ENCODE data around the gene ZNF385A.

Gene ZNF385A

GRCh38 chr12:54419088-54419887 is 34.8 kb upstream of the ZNF385A start, which contains the start of gene ITGA5:
Gene ITGA5 (minus strand): TSS chr12:54419266. CDS start chr12:54419198, 68 bp downstream.
- peak; percentile 56 for ATAC-seq
- peaks cover 37% of the 10 kb centered on the region for H3K36me3 Mint-ChIP-seq
- no peak for DNase-seq (ENCODE audit: low spot score in 2 of 2)
- no peaks in the 10 kb centered on the region for H3K9me3 Mint-ChIP-seq
- H3K4me3 Mint-ChIP-seq, result peak within 1 kb of the TSS; percentile 93
- H3K27ac Mint-ChIP-seq, result peak within 1 kb of the TSS; percentile 98
- peaks cover 74% of the 10 kb centered on the region for H3K4me1 Mint-ChIP-seq

- Mint-ChIP-seq H3K27ac (peak overlapping the region; percentile 98), H3K4me3 (peak overlapping the region; percentile 93), H3K36me3 (peaks cover 44% of the 10 kb centered on the region), H3K4me1 (peaks cover 76% of the 10 kb centered on the region), H3K9me3 (no peaks in the 10 kb centered on the region)
- no peak for DNase-seq (ENCODE audit: low spot score in 2 of 2)
- peak; percentile 5 for ATAC-seq
These were observed 34.0 kb upstream of the ZNF385A start for GRCh38 chr12:54418441-54419087.

- no peak for ATAC-seq
- Mint-ChIP-seq H3K4me1 (peaks cover 76% of the 10 kb centered on the region), H3K4me3 (peak overlapping the region; percentile 93), H3K27ac (peak overlapping the region; percentile 98), H3K36me3 (peaks cover 50% of the 10 kb centered on the region), H3K9me3 (no peaks in the 10 kb centered on the region)
- peak in 1 of 2 donors; percentile 63 for DNase-seq (ENCODE audit: low spot score in 2 of 2)
These were observed 33.3 kb upstream of the ZNF385A start for GRCh38 chr12:54417712-54418440.

- Mint-ChIP-seq H3K36me3 (peaks cover 54% of the 10 kb centered on the region), H3K9me3 (no peaks in the 10 kb centered on the region), H3K27ac (peak overlapping the region; percentile 98), H3K4me3 (peak overlapping the region; percentile 93), H3K4me1 (peaks cover 80% of the 10 kb centered on the region)
- ATAC-seq (no peak), DNase-seq (ENCODE audit: low spot score in 2 of 2) (no peak)
These were observed 32.4 kb upstream of the ZNF385A start for GRCh38 chr12:54416687-54417603.

GRCh38 chr12:54415221-54415929 is 30.8 kb upstream of the ZNF385A start:
- Mint-ChIP-seq H3K27ac (peak overlapping the region; percentile 98), H3K36me3 (peaks cover 68% of the 10 kb centered on the region), H3K9me3 (no peaks in the 10 kb centered on the region), H3K4me1 (peaks cover 79% of the 10 kb centered on the region), H3K4me3 (peak overlapping the region; percentile 93)
- ATAC-seq (no peak), DNase-seq (ENCODE audit: low spot score in 2 of 2) (no peak)

- H3K36me3 Mint-ChIP-seq, result peaks cover 83% of the 10 kb centered on the region
- H3K27ac Mint-ChIP-seq, result peak overlapping the region; percentile 90
- H3K9me3 Mint-ChIP-seq, result no peaks in the 10 kb centered on the region
- ATAC-seq (peak; percentile 73), DNase-seq (ENCODE audit: low spot score in 2 of 2) (peak in 1 of 2 donors; percentile 77)
- peaks cover 77% of the 10 kb centered on the region for H3K4me1 Mint-ChIP-seq
- peak overlapping the region; percentile 60 for H3K4me3 Mint-ChIP-seq
These were observed 29.0 kb upstream of the ZNF385A start for GRCh38 chr12:54413284-54414190.

- no peak for DNase-seq (ENCODE audit: low spot score in 2 of 2)
- peaks cover 74% of the 10 kb centered on the region for H3K4me1 Mint-ChIP-seq
- no peaks in the 10 kb centered on the region for H3K9me3 Mint-ChIP-seq
- H3K27ac Mint-ChIP-seq, result peak overlapping the region; percentile 90
- no peak for ATAC-seq
- peak overlapping the region; percentile 60 for H3K4me3 Mint-ChIP-seq
- peaks cover 83% of the 10 kb centered on the region for H3K36me3 Mint-ChIP-seq
These were observed 28.3 kb upstream of the ZNF385A start for GRCh38 chr12:54412786-54413185.

GRCh38 chr12:54412348-54412747 is 27.8 kb upstream of the ZNF385A start:
- DNase-seq (ENCODE audit: low spot score in 2 of 2), result no peak
- H3K36me3 Mint-ChIP-seq, result peaks cover 83% of the 10 kb centered on the region
- peak overlapping the region; percentile 90 for H3K27ac Mint-ChIP-seq
- no peaks in the 10 kb centered on the region for H3K9me3 Mint-ChIP-seq
- ATAC-seq, result no peak
- peak overlapping the region; percentile 60 for H3K4me3 Mint-ChIP-seq
- H3K4me1 Mint-ChIP-seq, result peaks cover 74% of the 10 kb centered on the region

GRCh38 chr12:54411391-54412241 is 27.1 kb upstream of the ZNF385A start:
- ATAC-seq, result peak; percentile 93

GRCh38 chr12:54409267-54409666 is 24.7 kb upstream of the ZNF385A start:
- no peak overlapping the region for H3K4me3 Mint-ChIP-seq
- H3K36me3 Mint-ChIP-seq, result peaks cover 91% of the 10 kb centered on the region
- DNase-seq (ENCODE audit: low spot score in 2 of 2) (no peak), ATAC-seq (no peak)
- no peaks in the 10 kb centered on the region for H3K9me3 Mint-ChIP-seq
- H3K27ac Mint-ChIP-seq, result peak overlapping the region; percentile 50
- H3K4me1 Mint-ChIP-seq, result peaks cover 69% of the 10 kb centered on the region

More at GRCh38 chr12:54411391-54412241, 27.1 kb upstream of the ZNF385A start:
- Mint-ChIP-seq H3K4me1 (peaks cover 69% of the 10 kb centered on the region), H3K36me3 (peaks cover 83% of the 10 kb centered on the region), H3K4me3 (peak overlapping the region; percentile 60), H3K9me3 (no peaks in the 10 kb centered on the region), H3K27ac (peak overlapping the region; percentile 90)
- no peak for DNase-seq (ENCODE audit: low spot score in 2 of 2)

- no peaks in the 10 kb centered on the region for H3K9me3 Mint-ChIP-seq
- H3K4me1 Mint-ChIP-seq, result peaks cover 52% of the 10 kb centered on the region
- no peak for ATAC-seq
- no peak overlapping the region for H3K4me3 Mint-ChIP-seq
- peak overlapping the region; percentile 95 for H3K27ac Mint-ChIP-seq
- DNase-seq (ENCODE audit: low spot score in 2 of 2), result no peak
- peaks cover 94% of the 10 kb centered on the region for H3K36me3 Mint-ChIP-seq
These were observed 22.8 kb upstream of the ZNF385A start for GRCh38 chr12:54407183-54407905.

GRCh38 chr12:54405573-54405972 is 21.0 kb upstream of the ZNF385A start:
- Mint-ChIP-seq H3K4me3 (no peak overlapping the region), H3K4me1 (peaks cover 43% of the 10 kb centered on the region), H3K27ac (peak overlapping the region; percentile 95), H3K9me3 (no peaks in the 10 kb centered on the region), H3K36me3 (peaks cover 100% of the 10 kb centered on the region)
- ATAC-seq (no peak), DNase-seq (ENCODE audit: low spot score in 2 of 2) (no peak)
